Measurements from ENCODE around the gene NKAIN2.
"Not testable (repeated sequence)": the region's sequence is repeated elsewhere in the genome, so short reads cannot be mapped to it uniquely, and the experiment has no call there.

Gene NKAIN2

DNA sequence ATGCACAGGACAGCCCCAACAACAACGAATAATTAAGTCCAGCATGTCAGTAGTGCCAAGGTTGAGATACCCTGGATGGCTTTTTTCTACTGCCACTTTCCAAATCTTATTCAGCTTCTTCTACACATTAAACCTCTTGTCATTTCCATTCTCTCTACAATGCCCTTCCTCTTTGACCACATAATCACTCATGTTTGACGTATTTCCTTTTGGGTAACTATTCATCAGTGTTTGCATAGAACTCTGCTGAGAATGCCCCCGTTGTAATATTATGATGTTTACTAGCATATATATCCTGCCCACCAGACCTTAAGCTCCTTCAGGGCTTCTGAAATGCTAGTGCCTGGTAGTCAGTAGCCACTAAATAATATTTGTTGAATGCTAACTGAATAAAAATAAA is 643.3 kb downstream of the NKAIN2 start:
- no peak for DNase-seq

DNA sequence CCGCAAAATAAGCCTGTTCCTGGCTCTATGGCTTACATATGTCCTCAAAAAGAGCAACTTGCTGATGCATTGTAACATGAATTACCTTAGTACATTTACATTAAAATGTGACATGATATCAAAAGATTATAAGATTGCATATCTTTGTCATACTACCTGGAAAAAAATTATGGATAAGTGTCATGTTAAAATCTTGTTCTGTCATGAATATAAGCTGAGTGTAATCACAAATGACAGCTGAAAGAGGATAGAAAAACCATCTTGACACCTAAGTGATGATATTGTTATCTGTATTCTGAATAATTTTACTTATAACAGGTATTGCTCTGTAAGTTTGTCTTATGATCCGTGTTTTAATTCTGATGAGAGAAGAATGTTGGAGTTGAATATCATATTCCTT is 655.6 kb downstream of the NKAIN2 start:
- no peak for DNase-seq

DNA sequence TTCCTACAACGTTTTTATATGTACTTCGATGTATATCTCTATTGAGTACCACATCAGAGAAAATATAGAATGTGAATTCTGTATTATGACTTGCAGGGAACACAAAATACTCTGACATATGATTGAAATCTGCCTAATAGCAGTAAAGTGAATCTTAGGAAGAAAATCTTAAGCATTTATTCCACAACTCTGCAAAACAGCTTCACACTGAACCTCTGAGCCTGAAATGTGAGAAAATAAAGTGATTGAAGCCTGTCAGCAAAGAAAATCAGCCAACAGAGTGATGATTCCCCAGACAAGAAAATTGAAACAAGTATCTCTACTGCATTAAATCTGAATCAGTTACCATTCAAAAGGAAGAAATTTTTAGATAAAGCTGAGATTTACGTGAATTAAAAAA is 659.1 kb downstream of the NKAIN2 start:
- no peak for DNase-seq

DNA sequence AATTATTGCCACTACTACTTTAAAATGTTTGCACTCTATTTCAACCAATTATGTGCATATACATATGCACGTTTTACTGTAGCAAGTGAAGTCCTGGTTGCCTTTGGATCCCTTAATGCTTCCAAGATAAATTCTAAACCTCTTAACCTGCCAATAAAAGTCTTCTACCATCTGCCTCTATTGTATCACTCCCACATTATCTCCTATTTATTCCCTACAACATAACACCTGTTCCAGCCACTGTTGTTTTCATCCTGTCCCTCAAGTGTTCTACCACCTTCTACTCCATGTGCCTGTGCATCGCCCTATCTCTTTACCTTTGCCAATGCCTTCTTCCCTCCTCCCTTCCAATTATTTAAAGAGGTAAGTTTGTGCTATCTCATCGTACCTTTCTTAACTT is 659.6 kb downstream of the NKAIN2 start:
- no peak for DNase-seq

DNA sequence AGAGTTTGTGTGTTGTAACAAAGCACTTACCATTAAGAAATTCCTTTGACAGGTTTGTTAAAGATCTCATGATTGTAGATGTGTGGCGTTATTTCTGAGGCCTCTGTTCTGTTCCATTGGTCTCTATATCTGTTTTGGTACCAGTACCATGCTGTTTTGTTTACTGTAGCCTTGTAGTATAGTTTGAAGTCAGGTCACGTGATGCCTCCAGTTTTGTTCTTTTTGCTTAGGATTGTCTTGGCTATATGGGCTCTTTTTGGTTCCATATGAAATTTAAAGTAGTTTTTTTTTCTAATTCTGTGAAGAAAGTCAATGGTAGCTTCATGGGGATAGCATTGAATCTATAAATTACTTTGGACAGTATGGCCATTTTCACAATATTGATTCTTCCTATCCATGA is 660.9 kb downstream of the NKAIN2 start:
- DNase-seq, result not testable (repeated sequence)

DNA sequence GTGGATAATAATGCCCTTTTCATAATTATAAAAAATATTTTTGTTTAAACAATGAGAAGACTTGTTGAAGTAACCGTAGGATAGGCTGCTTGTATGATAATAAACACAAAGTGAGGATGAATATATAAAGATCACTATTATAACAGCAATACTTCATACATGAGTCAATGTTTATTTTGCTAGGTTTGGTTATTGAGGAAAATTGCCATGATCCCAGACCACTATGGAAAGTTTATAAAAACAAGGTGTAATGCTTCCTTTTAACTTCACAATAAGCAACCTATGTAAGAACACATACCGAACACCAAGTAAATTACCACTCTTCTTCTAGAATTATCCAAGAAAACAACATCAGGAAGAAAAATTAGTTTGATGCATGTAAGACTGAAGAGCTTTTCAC is 663.3 kb downstream of the NKAIN2 start:
- DNase-seq, result no peak

GRCh38 chr6:124467366-124467765 is 663.7 kb downstream of the NKAIN2 start:
- DNase-seq, result no peak

DNA sequence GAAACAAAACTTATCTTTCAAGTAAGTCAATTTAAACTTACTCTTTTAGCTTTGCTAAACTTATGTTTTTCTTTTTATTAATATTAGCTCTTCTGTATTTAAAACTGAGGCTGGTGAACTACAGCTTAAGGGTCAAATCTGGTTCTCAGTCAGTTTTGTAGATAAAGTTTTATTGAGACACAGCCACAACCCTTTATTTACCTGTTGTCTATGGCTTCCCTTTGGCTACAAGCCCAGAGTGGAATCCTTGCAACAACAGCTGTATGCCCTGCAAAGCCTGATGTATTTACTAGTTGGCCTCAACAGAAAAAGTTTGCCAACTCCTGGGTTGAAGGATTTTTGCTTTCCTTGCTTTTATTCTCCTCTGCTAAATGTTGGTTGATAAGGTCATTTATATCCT is 667.1 kb downstream of the NKAIN2 start:
- DNase-seq, result no peak

- DNase-seq, result no peak
Measured at GRCh38 chr6:124475176-124475575, 671.5 kb downstream of the NKAIN2 start.

DNA sequence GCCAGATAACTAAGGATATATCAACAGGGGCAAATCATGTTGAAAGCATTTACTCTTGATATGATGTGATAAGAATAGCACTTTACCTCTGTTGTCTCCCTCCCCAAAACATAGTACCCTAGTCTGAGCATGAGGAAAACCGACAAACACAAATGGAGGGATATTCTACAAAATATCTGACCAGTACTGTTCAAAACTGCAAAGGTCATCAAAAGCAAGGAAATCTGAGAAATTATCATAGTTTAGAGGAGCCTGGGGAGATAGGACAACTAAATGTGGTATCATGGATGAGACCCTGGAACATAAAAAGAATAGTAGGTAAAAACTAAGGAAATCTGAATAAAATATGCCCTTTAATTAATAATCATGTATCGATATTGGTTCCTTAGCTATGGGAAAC is 675.2 kb downstream of the NKAIN2 start:
- no peak for DNase-seq

DNA sequence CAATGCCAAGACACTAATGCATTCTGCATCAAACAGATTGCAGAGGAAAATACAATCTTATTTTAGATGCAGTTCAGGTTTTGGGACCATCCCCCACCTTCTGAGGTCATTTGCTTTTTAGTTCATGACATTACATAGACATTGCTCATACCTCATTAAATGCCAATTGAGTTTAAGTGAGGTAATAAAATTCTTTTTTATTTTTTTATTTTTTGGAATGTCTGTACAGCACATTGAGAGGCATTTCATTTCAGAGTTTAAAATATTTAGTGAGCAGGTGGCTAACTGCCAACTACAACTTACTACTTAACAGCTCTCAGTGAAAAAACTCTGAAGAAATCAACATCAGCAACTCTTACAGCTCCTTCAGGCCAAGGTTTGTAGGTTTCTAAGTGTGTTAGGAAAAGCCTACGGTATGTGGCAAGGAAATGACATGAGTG is 676.3 kb downstream of the NKAIN2 start:
- no peak for DNase-seq

- DNase-seq, result no peak
Measured at GRCh38 chr6:124482071-124482491, 678.4 kb downstream of the NKAIN2 start.

DNA sequence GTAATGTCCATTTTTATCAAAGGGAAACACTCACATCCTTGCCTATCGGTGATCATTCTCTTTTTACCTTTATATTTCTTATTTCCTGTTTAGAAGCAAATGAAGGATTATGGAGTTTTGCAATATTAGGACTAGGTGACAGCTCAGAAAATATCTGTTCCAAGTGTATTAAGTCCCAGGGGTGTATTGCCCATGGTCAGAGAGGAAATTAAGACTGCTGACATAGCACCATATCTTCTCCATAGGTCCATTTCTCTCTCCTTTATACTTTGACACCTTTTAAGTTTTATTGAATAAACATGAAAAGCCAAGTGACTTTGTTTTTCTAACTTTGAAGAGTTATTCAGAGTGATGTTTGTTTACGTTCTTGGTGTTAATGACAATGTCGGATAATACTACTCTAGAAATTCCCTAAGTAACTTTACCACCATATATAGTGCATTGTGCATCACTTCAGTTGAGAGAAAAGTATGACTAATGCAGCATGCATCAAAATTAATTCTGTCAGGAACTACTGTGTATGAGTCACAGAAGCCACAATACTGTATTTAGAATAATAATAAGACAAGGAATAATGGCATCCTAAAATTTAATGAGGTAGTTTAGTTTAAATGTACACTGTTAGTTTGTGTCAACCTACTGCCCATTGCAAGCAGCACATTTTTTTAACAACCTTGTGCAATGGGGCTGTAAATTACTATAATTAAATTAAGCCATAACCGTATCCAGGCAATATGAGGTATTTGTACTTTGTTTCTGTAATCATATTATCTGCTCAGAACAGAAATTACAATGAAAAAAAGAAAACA is 684.2 kb downstream of the NKAIN2 start:
- DNase-seq, result no peak

DNA sequence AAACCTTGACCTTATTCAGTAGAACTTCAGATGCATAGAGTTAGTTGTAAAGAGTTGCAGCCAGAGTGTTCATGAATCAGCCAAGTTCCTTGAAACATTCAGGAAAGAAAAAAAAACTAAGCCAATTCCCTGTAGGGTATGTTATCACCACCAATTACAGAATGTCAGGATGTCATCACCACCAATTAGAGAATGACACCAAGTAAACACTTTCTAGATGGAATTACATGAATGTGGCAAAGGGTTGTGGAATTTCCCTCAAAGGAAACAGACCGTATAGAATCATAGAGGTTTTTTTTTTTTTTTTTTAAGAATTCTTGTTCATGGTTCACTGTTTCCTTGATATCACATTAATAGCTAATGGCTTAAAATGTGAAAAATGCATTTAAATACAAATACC is 686.5 kb downstream of the NKAIN2 start:
- no peak for DNase-seq

DNA sequence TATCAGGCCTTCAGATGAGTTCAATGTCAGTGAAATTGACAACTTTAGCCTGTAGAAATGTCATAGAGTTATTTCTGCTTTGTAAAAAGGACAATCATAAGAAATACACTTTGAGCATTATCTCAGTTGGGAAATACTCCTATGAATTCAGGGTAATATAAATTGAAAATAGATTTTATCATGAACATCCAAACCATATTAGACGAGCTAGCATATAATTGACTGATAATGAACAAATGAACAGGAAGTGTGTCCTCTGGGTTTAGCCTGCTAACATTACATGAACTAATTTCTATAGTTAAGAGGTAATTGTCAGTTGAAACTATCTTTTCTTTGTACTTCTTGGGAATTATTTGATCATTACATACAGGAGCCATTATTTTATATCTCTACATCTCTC is 689.6 kb downstream of the NKAIN2 start:
- no peak for DNase-seq

DNA sequence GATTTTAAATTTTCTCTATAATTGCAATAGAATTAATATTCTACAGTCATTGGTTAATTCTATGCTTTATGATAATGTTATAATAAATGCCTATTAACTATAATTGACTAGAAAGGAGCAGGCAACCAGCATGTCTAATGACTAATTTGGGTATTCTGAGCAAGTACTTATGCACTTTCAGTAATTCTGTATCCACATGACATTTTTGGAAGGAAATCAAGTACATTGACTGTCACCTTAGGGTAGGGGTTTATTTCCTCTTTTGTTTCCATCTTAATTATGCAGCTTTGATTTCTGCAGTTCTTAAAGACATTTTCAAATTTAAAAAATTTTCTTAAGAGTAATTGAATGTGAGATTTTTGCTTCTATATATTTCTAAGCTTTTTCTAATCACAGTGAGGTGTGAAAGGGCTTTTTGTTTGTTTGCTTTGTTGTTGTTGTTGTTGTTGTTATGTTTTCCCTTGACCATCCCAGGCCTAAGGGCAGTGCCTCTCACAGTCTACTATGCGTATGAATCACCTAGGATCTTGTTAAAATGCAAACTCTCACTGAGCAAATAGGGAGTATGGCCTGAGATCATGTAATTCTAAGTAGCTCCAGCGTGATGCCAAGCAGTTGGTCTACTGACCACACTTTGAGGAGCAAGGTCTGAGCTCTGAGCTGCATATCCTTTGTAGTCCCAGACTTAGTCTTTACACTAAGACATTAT is 691.4 kb downstream of the NKAIN2 start:
- DNase-seq, result no peak

DNA sequence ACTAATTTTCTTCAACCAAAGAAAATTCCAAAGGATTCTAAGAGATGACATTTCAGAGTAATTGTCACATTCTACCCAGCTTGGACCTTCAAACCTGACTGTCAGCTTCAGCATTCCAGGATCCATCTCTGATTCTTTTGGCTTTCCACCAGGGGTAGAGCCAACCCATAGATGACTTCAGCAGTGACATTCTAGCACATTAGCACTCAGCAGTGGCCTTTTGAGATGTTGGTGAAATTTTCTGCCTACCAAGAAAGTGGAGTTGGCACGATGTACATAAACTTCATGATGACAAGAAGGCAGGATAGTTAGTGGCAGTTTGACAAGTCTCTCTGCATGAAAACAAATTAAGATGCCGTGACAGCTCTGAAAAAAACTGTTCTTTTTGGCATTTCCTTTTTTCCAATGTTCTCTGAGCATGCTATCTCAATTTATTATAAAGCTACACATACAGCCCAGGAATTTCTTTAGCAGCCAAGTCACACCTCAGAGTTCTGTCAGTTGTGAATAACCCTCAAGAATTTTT is 692.1 kb downstream of the NKAIN2 start:
- no peak for DNase-seq

DNA sequence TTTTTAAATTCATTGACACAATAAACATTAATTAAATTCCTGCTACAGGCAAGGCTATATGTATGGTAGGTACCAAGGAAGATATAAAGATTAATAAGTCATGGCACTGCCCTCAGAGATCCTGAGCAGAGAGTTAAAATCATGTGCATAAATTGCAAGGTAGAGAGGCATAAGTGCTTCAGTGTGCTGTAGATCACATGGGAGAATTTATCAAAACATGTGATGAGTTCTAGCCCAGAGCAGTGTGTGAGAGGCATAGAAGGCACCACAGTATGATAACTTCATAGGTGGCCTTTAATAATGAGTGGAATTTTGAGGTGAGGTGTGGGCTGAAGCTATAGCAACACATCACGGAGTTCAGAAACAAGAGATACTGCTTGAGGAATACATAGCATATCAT is 692.7 kb downstream of the NKAIN2 start:
- no peak for DNase-seq

DNA sequence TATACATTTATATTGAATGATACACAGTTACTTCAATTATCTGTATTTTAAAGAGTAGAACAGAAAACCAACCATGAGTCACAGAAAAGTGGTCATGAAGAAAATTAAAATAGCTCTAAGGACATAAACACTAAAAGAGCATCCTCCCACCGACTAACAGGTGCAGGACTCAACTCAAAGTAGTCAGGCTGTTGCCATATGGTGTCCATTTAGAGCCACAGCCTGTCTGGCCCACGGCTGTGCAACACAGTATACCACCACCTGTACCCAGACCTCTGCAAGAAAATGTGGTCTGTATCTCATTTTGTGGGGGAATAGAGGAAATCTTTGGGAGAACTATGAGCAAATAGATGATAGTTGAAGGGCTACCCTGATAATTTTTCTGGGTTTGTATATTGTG is 708.8 kb downstream of the NKAIN2 start:
- no peak for DNase-seq

DNA sequence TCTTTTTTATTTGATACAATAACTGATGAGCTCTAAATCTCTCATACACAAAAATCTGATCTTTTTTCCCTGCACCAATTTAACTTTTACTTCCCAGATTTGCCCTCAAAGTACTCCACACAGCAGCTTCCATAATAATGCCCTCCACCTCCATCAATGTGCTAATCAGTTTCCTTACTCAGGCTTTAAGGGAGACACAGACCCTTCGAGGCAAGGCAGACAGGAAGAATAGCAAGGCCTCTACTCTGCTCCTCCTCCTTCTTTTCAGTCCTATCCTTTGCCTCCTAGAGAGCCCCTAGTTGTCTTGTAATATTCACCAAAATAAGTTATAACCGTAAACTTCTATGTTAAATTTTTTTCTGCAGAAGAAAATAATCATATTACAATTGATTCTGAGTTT is 713.7 kb downstream of the NKAIN2 start:
- DNase-seq, result no peak

DNA sequence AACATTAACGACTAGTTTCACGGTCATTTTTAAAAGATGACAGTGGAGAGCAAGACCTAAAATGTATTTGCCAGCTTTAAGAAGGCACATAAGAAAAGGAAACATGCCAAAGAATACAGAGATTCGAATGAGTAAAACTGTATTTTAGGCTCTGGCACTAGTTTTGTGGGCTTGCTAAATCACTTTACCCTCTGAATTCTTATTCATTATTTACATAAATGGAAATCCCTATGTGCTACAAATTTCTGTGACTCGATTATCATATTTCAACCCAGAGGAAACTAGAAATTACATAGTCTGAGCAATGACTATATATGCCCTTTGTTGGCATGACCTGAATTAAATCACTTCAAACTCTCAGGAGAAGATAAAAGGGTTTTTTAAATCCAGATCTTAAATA is 716.8 kb downstream of the NKAIN2 start:
- no peak for DNase-seq

DNA sequence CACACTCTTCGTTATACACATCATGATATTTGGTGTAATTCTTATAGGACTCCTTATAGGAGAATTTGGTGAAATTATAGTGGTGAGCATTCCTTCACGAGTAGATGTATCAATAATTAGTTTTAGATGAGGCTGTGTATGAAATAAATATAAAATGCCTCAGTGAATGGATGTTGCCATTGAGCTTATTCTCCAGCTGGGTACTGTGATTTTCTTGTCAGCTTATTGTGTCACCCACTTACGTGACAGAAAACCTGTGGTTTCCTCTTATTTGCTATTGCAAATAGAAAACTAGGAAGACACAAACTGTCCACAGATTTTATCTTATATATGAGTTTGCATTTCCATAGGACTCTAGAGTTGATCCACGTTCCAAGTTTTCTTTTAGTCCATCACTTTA is 718.7 kb downstream of the NKAIN2 start:
- DNase-seq, result no peak

GRCh38 chr6:124524491-124525200 is 721.0 kb downstream of the NKAIN2 start:
- no peak for DNase-seq

GRCh38 chr6:124530926-124531325 is 727.3 kb downstream of the NKAIN2 start:
- DNase-seq, result no peak

Data from cortex of kidney (tissue), 1 donor.